ENCODE results near the gene CNTNAP5. TPM values are rescaled to one million over a fixed set of nuclear protein-coding genes. Genes with fewer than 3 reads are reported as not detected.

The CNTNAP5 gene
- total RNA-seq, 4 donors from 2014 or later = 0.20 to 1.4 (median 0.68) TPM; not detected in 1

GRCh38 chr2:124867247-124867646 is 842.2 kb downstream of the CNTNAP5 start:
- DNase-seq = no peak
- TF ChIP-seq POLR2A (IDR thresholded peaks at IDR 0.05) = no peak
- no peak for TF ChIP-seq POLR2AphosphoS5 (IDR thresholded peaks at IDR 0.05)
- TF ChIP-seq CTCF (IDR thresholded peaks at IDR 0.05) = no peak
- TF ChIP-seq EP300 (IDR thresholded peaks at IDR 0.05; ENCODE audit: low read depth) = no peak
- WGBS, 2 donors (ENCODE audit: low coverage in 1 of 2) = 77 to 80% methylated on average over 3 of the region's 3 CpGs
- no peaks in the 10 kb centered on the region for H3K4me1 ChIP-seq
- intact Hi-C loops (cut with DNase I; ENCODE audit: low total_unique reads) (no loop called here), in situ Hi-C loops (cut with MboI; ENCODE audit: low pct_ligation_motif_present in 1 of 4, low pct_unique_long_range_greater_than_20kb in 1 of 4, low sequenced_read_pairs in 3 of 4) (no loop called here)
- H3K9me3 ChIP-seq = no peaks in the 10 kb centered on the region
- no peak overlapping the region for H3K27ac ChIP-seq
- no peaks in the 10 kb centered on the region for H3K27me3 ChIP-seq
- no peaks in the 10 kb centered on the region for H3K36me3 ChIP-seq
- H3K4me3 ChIP-seq = no peak overlapping the region

GRCh38 chr2:124874219-124874618 is 849.1 kb downstream of the CNTNAP5 start:
- no peak overlapping the region for H3K4me3 ChIP-seq
- no peak overlapping the region for H3K27ac ChIP-seq
- no peaks in the 10 kb centered on the region for H3K4me1 ChIP-seq
- H3K36me3 ChIP-seq = no peaks in the 10 kb centered on the region
- TF ChIP-seq CTCF (IDR thresholded peaks at IDR 0.05) (no peak), POLR2A (IDR thresholded peaks at IDR 0.05) (no peak), EP300 (IDR thresholded peaks at IDR 0.05; ENCODE audit: low read depth) (no peak), POLR2AphosphoS5 (IDR thresholded peaks at IDR 0.05) (no peak)
- no peak for DNase-seq
- 57 to 68% methylated on average over 1 of the region's 1 CpG for WGBS, 2 donors (ENCODE audit: low coverage in 1 of 2)
- intact Hi-C loops (cut with DNase I; ENCODE audit: low total_unique reads) (loop anchor here (1.0 kb wide), 1 partner anchor 11 kb away; no protein-coding TSS in a partner anchor), in situ Hi-C loops (cut with MboI; ENCODE audit: low pct_ligation_motif_present in 1 of 4, low pct_unique_long_range_greater_than_20kb in 1 of 4, low sequenced_read_pairs in 3 of 4) (no loop called here)
- H3K27me3 ChIP-seq = no peaks in the 10 kb centered on the region
- no peaks in the 10 kb centered on the region for H3K9me3 ChIP-seq

GRCh38 chr2:124874676-124875075 is 849.6 kb downstream of the CNTNAP5 start:
- intact Hi-C loops (cut with DNase I; ENCODE audit: low total_unique reads) (loop anchor here (1.0 kb wide), 1 partner anchor 11 kb away; no protein-coding TSS in a partner anchor), in situ Hi-C loops (cut with MboI; ENCODE audit: low pct_ligation_motif_present in 1 of 4, low pct_unique_long_range_greater_than_20kb in 1 of 4, low sequenced_read_pairs in 3 of 4) (no loop called here)
- DNase-seq = no peak
- no peak for TF ChIP-seq CTCF (IDR thresholded peaks at IDR 0.05)
- no peak for TF ChIP-seq POLR2AphosphoS5 (IDR thresholded peaks at IDR 0.05)
- TF ChIP-seq EP300 (IDR thresholded peaks at IDR 0.05; ENCODE audit: low read depth) = no peak
- TF ChIP-seq POLR2A (IDR thresholded peaks at IDR 0.05) = no peak
- no peaks in the 10 kb centered on the region for H3K36me3 ChIP-seq
- H3K4me3 ChIP-seq = no peak overlapping the region
- no peaks in the 10 kb centered on the region for H3K27me3 ChIP-seq
- no peaks in the 10 kb centered on the region for H3K9me3 ChIP-seq
- 13 to 14% methylated on average over 1 of the region's 1 CpG for WGBS, 2 donors (ENCODE audit: low coverage in 1 of 2)
- H3K4me1 ChIP-seq = no peaks in the 10 kb centered on the region
- H3K27ac ChIP-seq = no peak overlapping the region

GRCh38 chr2:124875627-124876244 is 850.6 kb downstream of the CNTNAP5 start:
- intact Hi-C loops (cut with DNase I; ENCODE audit: low total_unique reads) = no loop called here
- TF ChIP-seq POLR2A (IDR thresholded peaks at IDR 0.05) (no peak), CTCF (IDR thresholded peaks at IDR 0.05) (no peak), EP300 (IDR thresholded peaks at IDR 0.05; ENCODE audit: low read depth) (no peak), POLR2AphosphoS5 (IDR thresholded peaks at IDR 0.05) (no peak)
- 82 to 83% methylated on average over 3 of the region's 3 CpGs for WGBS, 2 donors (ENCODE audit: low coverage in 1 of 2)
- Histone ChIP-seq H3K4me3 (no peak overlapping the region), H3K36me3 (no peaks in the 10 kb centered on the region), H3K27me3 (no peaks in the 10 kb centered on the region), H3K9me3 (no peaks in the 10 kb centered on the region), H3K27ac (no peak overlapping the region), H3K4me1 (no peaks in the 10 kb centered on the region)
- no peak for DNase-seq
- in situ Hi-C loops (cut with MboI; ENCODE audit: low pct_ligation_motif_present in 1 of 4, low pct_unique_long_range_greater_than_20kb in 1 of 4, low sequenced_read_pairs in 3 of 4) = no loop called here
